Keratinocyte (primary cell): Measurements from ENCODE around the gene MCCD1. TPM values are rescaled to one million over a fixed set of nuclear protein-coding genes. Genes with fewer than 3 reads are reported as not detected.

ENCODE experiments used
- DNase-seq: peaks from one replicate; pipeline ENCODE4 v3.0.0-alpha.2; 2011; ENCODE audit warnings: low read depth, missing footprints, low spot score
- FAIRE-seq: peaks from 2 replicates; lab custom pipeline; 2011; peaks lifted over from hg19 to GRCh38; lab: Jason Lieb, UNC
- H2AFZ ChIP-seq: 2 replicates; pipeline ENCODE4 v1.6.0; 2012; ENCODE audit warnings: low read length, control low read depth, inconsistent platforms; ENCODE audit not compliant: control insufficient read depth
- H3K27ac ChIP-seq: 2 replicates; pipeline ENCODE4 v1.5.1; 2011; ENCODE audit warnings: low read length; ENCODE audit not compliant: control insufficient read depth, insufficient read depth
- H3K27me3 ChIP-seq: 3 replicates; pipeline ENCODE4 v1.6.0; 2011; ENCODE audit warnings: low read length; ENCODE audit not compliant: control insufficient read depth, insufficient read depth; ENCODE audit errors: extremely low read depth
- H3K36me3 ChIP-seq, 2 experiments: 2 replicates in 1 of 2; 3 replicates in 1 of 2; pipeline ENCODE4 v1.5.1; 2011; ENCODE audit warnings: low read length in 2 of 2, mild to moderate bottlenecking in 1 of 2; ENCODE audit not compliant: control insufficient read depth in 2 of 2, insufficient read depth in 2 of 2; ENCODE audit errors: extremely low read depth in 1 of 2
- H3K4me1 ChIP-seq: 3 replicates; pipeline ENCODE4 v1.5.1; 2011; ENCODE audit warnings: low read length; ENCODE audit not compliant: control insufficient read depth, insufficient read depth; ENCODE audit errors: extremely low read depth
- H3K4me2 ChIP-seq: 3 replicates; pipeline ENCODE4 v1.6.0; 2011; ENCODE audit warnings: low read depth, low read length; ENCODE audit not compliant: control insufficient read depth, insufficient read depth; ENCODE audit errors: extremely low read depth
- H3K4me3 ChIP-seq, 3 experiments: fragments of 200-600 bp in 1 of 3; sonication (generic) in 1 of 3; 2 replicates in 2 of 3; 3 replicates in 1 of 3; pipeline ENCODE4 v1.5.1; 2011 to 2016; ENCODE audit warnings: low read length in 3 of 3, mild to moderate bottlenecking in 3 of 3, control low read depth in 2 of 3, inconsistent platforms in 1 of 3, low read depth in 1 of 3, mixed read lengths in 1 of 3, mixed run types in 1 of 3, moderate library complexity in 1 of 3; ENCODE audit not compliant: control insufficient read depth in 2 of 3, insufficient read depth in 2 of 3; ENCODE audit errors: extremely low read depth in 1 of 3
- H3K79me2 ChIP-seq: 2 replicates; pipeline ENCODE4 v1.6.0; 2012; ENCODE audit warnings: low read length; ENCODE audit not compliant: control insufficient read depth, insufficient read depth
- H3K9ac ChIP-seq: 3 replicates; pipeline ENCODE4 v1.6.0; 2011; ENCODE audit warnings: low read length; ENCODE audit not compliant: control insufficient read depth, insufficient read depth; ENCODE audit errors: extremely low read depth
- H3K9me1 ChIP-seq: 3 replicates; pipeline ENCODE4 v1.6.0; 2011; ENCODE audit warnings: low read length; ENCODE audit not compliant: control insufficient read depth, insufficient read depth; ENCODE audit errors: extremely low read depth
- H3K9me3 ChIP-seq: 2 replicates; pipeline ENCODE4 v1.5.1; 2012; ENCODE audit warnings: low read depth, low read length; ENCODE audit not compliant: control insufficient read depth
- H4K20me1 ChIP-seq: 3 replicates; pipeline ENCODE4 v1.6.0; 2011; ENCODE audit warnings: low read length; ENCODE audit not compliant: control insufficient read depth, insufficient read depth; ENCODE audit errors: extremely low read depth
- EZH2 ChIP-seq: IDR thresholded peaks from one replicate; pipeline ENCODE4 v1.6.1; 2012; ENCODE audit warnings: inconsistent platforms, mild to moderate bottlenecking, low read length, moderate library complexity
- dilution Hi-C: fragments of 300-500 bp; cut with MboI; formaldehyde crosslinking; loops from one replicate; pipeline ENCODE4 v1.7.0; 2020; ENCODE audit warnings: low sequenced_read_pairs; ENCODE audit not compliant: extremely low pct_ligation_motif_present
- polyA plus RNA-seq, 5 experiments: library from polyadenylated mRNA; depleted of rRNA in 3 of 5; stranded (reverse) in 3 of 5; stranded (forward) in 1 of 5; unstranded in 1 of 5; fragments of >200 nt; gene quantifications; 1 replicate in 1 of 5; 2 replicates in 3 of 5; 3 replicates in 1 of 5; pipeline versions ENCODE4 v1.2.1 to v1.2.3, GENCODE V29; 2011 to 2012; ENCODE audit warnings: missing spikeins in 2 of 5, low read depth in 1 of 5, low replicate concordance in 1 of 5
- TF ChIP-seq, protein P1 (sequence below), 3 experiments: IDR thresholded peaks in 1 of 3; conservative IDR thresholded peaks in 1 of 3; optimal IDR thresholded peaks in 1 of 3; 2 replicates in 2 of 3; 3 replicates in 1 of 3; pipeline versions ENCODE3 to v1.5.1; 2011; ENCODE audit warnings: low read length in 3 of 3, mild to moderate bottlenecking in 3 of 3, moderate library complexity in 2 of 3, control low read depth in 1 of 3, inconsistent platforms in 1 of 3; ENCODE audit not compliant: insufficient read depth in 2 of 3; ENCODE audit errors: extremely low read depth in 1 of 3

Gene MCCD1
- polyA plus RNA-seq, 1 donor (not counting 4 experiments of a cell fraction or from before 2014, with no cell fraction given), result not detected

DNA sequence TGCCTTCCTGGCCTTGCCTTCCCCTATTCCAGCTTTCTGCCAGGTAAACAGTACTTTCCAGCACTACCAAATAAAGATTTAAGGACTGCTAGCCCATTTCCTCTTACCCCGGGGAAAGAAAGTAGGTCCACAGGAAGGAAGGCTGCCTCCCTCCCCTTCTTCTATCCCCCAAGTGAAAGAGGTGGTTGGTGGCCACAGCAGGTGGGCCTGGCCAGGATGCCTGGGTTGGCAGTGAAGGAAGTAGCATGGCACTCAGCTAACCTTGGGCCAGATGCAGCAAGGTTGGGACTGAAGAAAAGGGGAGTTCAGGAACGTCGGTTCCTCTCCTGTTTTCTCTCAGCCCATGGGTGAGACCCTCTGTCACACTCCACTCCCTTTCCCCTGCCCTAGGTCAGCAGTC is 27.5 kb downstream of the MCCD1 start:
- no peak overlapping the region for H3K9ac ChIP-seq
- H3K79me2 ChIP-seq, result no peaks in the 10 kb centered on the region
- no peaks in the 10 kb centered on the region for H3K9me1 ChIP-seq
- no peaks in the 10 kb centered on the region for H4K20me1 ChIP-seq
- H3K27me3 ChIP-seq, result no peaks in the 10 kb centered on the region
- peaks cover 10 to 15% of the 10 kb centered on the region in 2 experiments for H3K36me3 ChIP-seq
- H3K4me2 ChIP-seq, result no peak overlapping the region
- H3K4me1 ChIP-seq, result peaks cover 12% of the 10 kb centered on the region
- H3K27ac ChIP-seq, result no peak overlapping the region
- DNase-seq, result no peak
- FAIRE-seq, result no peak
- TF ChIP-seq, protein P1, sequence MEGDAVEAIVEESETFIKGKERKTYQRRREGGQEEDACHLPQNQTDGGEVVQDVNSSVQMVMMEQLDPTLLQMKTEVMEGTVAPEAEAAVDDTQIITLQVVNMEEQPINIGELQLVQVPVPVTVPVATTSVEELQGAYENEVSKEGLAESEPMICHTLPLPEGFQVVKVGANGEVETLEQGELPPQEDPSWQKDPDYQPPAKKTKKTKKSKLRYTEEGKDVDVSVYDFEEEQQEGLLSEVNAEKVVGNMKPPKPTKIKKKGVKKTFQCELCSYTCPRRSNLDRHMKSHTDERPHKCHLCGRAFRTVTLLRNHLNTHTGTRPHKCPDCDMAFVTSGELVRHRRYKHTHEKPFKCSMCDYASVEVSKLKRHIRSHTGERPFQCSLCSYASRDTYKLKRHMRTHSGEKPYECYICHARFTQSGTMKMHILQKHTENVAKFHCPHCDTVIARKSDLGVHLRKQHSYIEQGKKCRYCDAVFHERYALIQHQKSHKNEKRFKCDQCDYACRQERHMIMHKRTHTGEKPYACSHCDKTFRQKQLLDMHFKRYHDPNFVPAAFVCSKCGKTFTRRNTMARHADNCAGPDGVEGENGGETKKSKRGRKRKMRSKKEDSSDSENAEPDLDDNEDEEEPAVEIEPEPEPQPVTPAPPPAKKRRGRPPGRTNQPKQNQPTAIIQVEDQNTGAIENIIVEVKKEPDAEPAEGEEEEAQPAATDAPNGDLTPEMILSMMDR (optimal IDR thresholded peaks at IDR 0.05 in 1 of 3, IDR thresholded peaks at IDR 0.05 in 1 of 3, conservative IDR thresholded peaks at IDR 0.05 in 1 of 3; ENCODE audit: extremely low read depth in 1 of 3, insufficient read depth in 2 of 3, low read length in 3 of 3), result no peak
- no peak for TF ChIP-seq EZH2
- H3K9me3 ChIP-seq, result no peaks in the 10 kb centered on the region
- dilution Hi-C loops, result no loop called here
- H2AFZ ChIP-seq, result no peak overlapping the region
- H3K4me3 ChIP-seq, result no peak overlapping the region

DNA sequence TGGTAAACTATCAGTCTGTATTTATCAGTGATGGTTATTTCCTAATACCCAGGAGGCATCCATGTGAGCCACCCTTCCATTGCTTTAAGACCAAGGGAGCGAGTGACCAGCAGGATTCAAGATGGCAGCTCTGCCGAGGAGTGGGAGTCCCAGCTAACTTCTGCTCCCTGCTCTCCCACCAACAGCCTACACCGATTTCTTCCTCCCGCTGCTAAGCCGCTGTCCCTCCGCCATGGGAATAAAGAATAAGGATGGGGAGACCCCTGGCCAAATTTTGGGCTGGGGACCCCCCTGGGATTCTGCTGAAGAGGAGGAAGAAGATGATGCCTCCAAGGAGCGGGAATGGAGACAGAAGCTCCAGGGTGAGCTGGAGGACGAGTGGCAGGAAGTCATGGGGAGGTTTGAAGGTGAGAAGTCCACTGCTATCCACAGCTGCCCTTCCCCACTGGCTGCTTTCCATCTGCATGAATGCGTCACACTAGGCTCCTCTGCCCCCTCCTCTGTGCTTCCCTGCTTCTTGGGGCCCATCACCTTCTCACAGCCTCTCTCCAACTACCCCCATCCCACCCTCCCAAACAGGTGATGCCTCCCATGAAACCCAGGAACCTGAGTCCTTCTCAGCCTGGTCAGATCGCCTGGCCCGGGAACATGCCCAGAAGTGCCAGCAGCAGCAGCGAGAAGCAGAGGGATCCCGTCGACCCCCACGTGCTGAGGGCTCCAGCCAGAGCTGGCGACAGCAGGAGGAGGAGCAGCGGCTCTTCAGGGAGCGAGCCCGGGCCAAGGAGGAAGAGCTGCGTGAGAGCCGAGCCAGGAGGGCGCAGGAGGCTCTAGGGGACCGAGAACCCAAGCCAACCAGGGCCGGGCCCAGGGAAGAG is 28.9 kb downstream of the MCCD1 start:
- Histone ChIP-seq H3K4me1 (peaks cover 12% of the 10 kb centered on the region), H3K27ac (no peak overlapping the region), H3K9me1 (no peaks in the 10 kb centered on the region), H3K9me3 (no peaks in the 10 kb centered on the region), H3K9ac (no peak overlapping the region), H3K27me3 (no peaks in the 10 kb centered on the region), H3K79me2 (no peaks in the 10 kb centered on the region), H4K20me1 (no peaks in the 10 kb centered on the region), H3K4me3 (no peak overlapping the region), H2AFZ (no peak overlapping the region), H3K36me3 (peaks cover 10 to 17% of the 10 kb centered on the region in 2 experiments), H3K4me2 (no peak overlapping the region)
- no peak for TF ChIP-seq EZH2
- TF ChIP-seq, protein P1 (optimal IDR thresholded peaks at IDR 0.05 in 1 of 3, IDR thresholded peaks at IDR 0.05 in 1 of 3, conservative IDR thresholded peaks at IDR 0.05 in 1 of 3; ENCODE audit: extremely low read depth in 1 of 3, insufficient read depth in 2 of 3, low read length in 3 of 3), result no peak
- dilution Hi-C loops, result no loop called here
- DNase-seq (no peak), FAIRE-seq (no peak)
